HG03025 (cell line): Measurements from ENCODE around the gene KCNJ5.

Source experiments
- ATAC-seq: cut with Tn5 transposase; IDR thresholded peaks from one replicate; pipeline ENCODE4 v1.9.1; 2021; ENCODE audit warnings: mild to moderate bottlenecking, moderate library complexity; ENCODE audit not compliant: unreplicated experiment, low FRiP score

KCNJ5 gene

GRCh38 chr11:128946648-128947047, 55.5 kb downstream of the KCNJ5 start:
- no peak for ATAC-seq

- ATAC-seq = no peak
These were observed 56.6 kb downstream of the KCNJ5 start for GRCh38 chr11:128947773-128948172.

- no peak for ATAC-seq
These were observed 57.4 kb downstream of the KCNJ5 start for GRCh38 chr11:128948583-128948982.

- ATAC-seq = no peak
These were observed 58.8 kb downstream of the KCNJ5 start for GRCh38 chr11:128949791-128950454.

GRCh38 chr11:128953151-128953550, 62.0 kb downstream of the KCNJ5 start:
- ATAC-seq = no peak

- ATAC-seq = no peak
These were observed 64.5 kb downstream of the KCNJ5 start for GRCh38 chr11:128955636-128956035.

GRCh38 chr11:128956401-128957201, 65.4 kb downstream of the KCNJ5 start:
- no peak for ATAC-seq

GRCh38 chr11:128957202-128957482, 66.0 kb downstream of the KCNJ5 start:
- no peak for ATAC-seq

- no peak for ATAC-seq
These were observed 70.5 kb downstream of the KCNJ5 start for GRCh38 chr11:128961645-128962044.

GRCh38 chr11:128962896-128963295, 71.7 kb downstream of the KCNJ5 start:
- no peak for ATAC-seq

- no peak for ATAC-seq
These were observed 72.7 kb downstream of the KCNJ5 start for GRCh38 chr11:128963744-128964325.

GRCh38 chr11:128964463-128964930, 73.3 kb downstream of the KCNJ5 start:
- ATAC-seq = no peak

GRCh38 chr11:128965485-128965884, 74.3 kb downstream of the KCNJ5 start:
- peak; percentile 98 for ATAC-seq

- no peak for ATAC-seq
These were observed 76.4 kb downstream of the KCNJ5 start for GRCh38 chr11:128967578-128967977.

- no peak for ATAC-seq
These were observed 77.8 kb downstream of the KCNJ5 start for GRCh38 chr11:128968916-128969315.
